ENCODE data around the gene PRPH. TPM values are rescaled to one million over a fixed set of nuclear protein-coding genes. Genes with fewer than 3 reads are reported as not detected.
"Not testable (repeated sequence)": the region's sequence is repeated elsewhere in the genome, so short reads cannot be mapped to it uniquely, and the experiment has no call there.

Gene PRPH
- total and polyA plus RNA-seq, 2 donors (not counting 1 experiment from before 2014, with no cell fraction given) = not detected

- Mint-ChIP-seq H3K9me3 (ENCODE audit: insufficient read depth) (no peaks in the 10 kb centered on the region), H3K4me3 (no peak overlapping the region), H3K27me3 (no peaks in the 10 kb centered on the region), H3K4me1 (peaks cover 1% of the 10 kb centered on the region), H3K27ac (no peak overlapping the region)
- ChIA-PET CTCF (interaction anchor here (0.7 kb wide), 1 partner anchor 221 kb away, joined by 3 read pairs; no protein-coding TSS in a partner anchor), POLR2A (interaction anchor here (0.6 kb wide), 1 partner anchor 271 kb away, joined by 3 read pairs; no protein-coding TSS in a partner anchor)
- Histone ChIP-seq H4K20me1 (ENCODE audit: control insufficient read depth, insufficient read depth, low read length, poor library complexity, severe bottlenecking) (no peaks in the 10 kb centered on the region), H3K4me1 (ENCODE audit: control insufficient read depth in 2 of 2, insufficient read depth in 2 of 2, low read length in 2 of 2) (no peaks in the 10 kb centered on the region), H3K9ac (ENCODE audit: low read length) (no peak overlapping the region), H3K9me3 (ENCODE audit: control extremely low read depth in 1 of 3, control insufficient read depth in 2 of 3, insufficient read depth in 1 of 3, low read length in 2 of 3) (no peaks in the 10 kb centered on the region), H3K27me3 (replicated peaks in 1 of 4; ENCODE audit: control extremely low read depth in 1 of 4, control insufficient read depth in 3 of 4, insufficient read depth in 4 of 4, low read length in 3 of 4) (no peaks in the 10 kb centered on the region), H3K27ac (ENCODE audit: low read length in 2 of 2) (no peak overlapping the region), H3K79me2 (ENCODE audit: control insufficient read depth, insufficient read depth, low read length) (no peaks in the 10 kb centered on the region), H3K4me3 (ENCODE audit: control extremely low read depth in 1 of 5, extremely low read depth in 1 of 5, insufficient read depth in 1 of 5, low read depth in 2 of 5, low read length in 4 of 5) (no peak overlapping the region), H3K36me3 (replicated peaks in 1 of 2; ENCODE audit: control extremely low read depth in 1 of 2, control insufficient read depth in 1 of 2, extremely low read depth in 1 of 2, insufficient read depth in 2 of 2, low read length in 1 of 2) (no peaks in the 10 kb centered on the region), H3K4me2 (replicated peaks; ENCODE audit: low read depth, low read length, poor library complexity, severe bottlenecking) (no peak overlapping the region), H2AFZ (ENCODE audit: insufficient read depth, low read depth, low read length, poor library complexity, severe bottlenecking) (no peak overlapping the region)
- TF ChIP-seq EZH2 (IDR thresholded peaks at IDR 0.05; ENCODE audit: borderline replicate concordance, insufficient read depth, low read depth, low read length, poor library complexity, severe bottlenecking) (no peak), CTCF (IDR thresholded peaks at IDR 0.05) (no peak)
- ATAC-seq (ENCODE audit: low read depth) (no peak), DNase-seq (no peak)
- 100% methylated on average over 4 of the region's 11 CpGs for WGBS (ENCODE audit: insufficient coverage)
- intact Hi-C loops (cut with micrococcal nuclease) = no loop called here
Observed at GRCh38 chr12:49255857-49256637, 38.9 kb upstream of the PRPH start.

- H3K4me2 ChIP-seq (replicated peaks; ENCODE audit: low read depth, low read length, poor library complexity, severe bottlenecking); H3K9me3 Mint-ChIP-seq (ENCODE audit: insufficient read depth); H3K4me1 ChIP-seq (ENCODE audit: control insufficient read depth in 2 of 2, insufficient read depth in 2 of 2, low read length in 2 of 2); H3K27ac Mint-ChIP-seq; H3K4me1 Mint-ChIP-seq; H3K27me3 Mint-ChIP-seq; H3K4me3 ChIP-seq (ENCODE audit: control extremely low read depth in 1 of 5, extremely low read depth in 1 of 5, insufficient read depth in 1 of 5, low read depth in 2 of 5, low read length in 4 of 5); H3K9ac ChIP-seq (ENCODE audit: low read length); H3K36me3 ChIP-seq (replicated peaks in 1 of 2; ENCODE audit: control extremely low read depth in 1 of 2, control insufficient read depth in 1 of 2, extremely low read depth in 1 of 2, insufficient read depth in 2 of 2, low read length in 1 of 2); H3K27ac ChIP-seq (ENCODE audit: low read length in 2 of 2); POLR2A ChIA-PET; DNase-seq; H3K27me3 ChIP-seq (replicated peaks in 1 of 4; ENCODE audit: control extremely low read depth in 1 of 4, control insufficient read depth in 3 of 4, insufficient read depth in 4 of 4, low read length in 3 of 4); ATAC-seq (ENCODE audit: low read depth); intact Hi-C loops (cut with micrococcal nuclease); H2AFZ ChIP-seq (ENCODE audit: insufficient read depth, low read depth, low read length, poor library complexity, severe bottlenecking); H3K79me2 ChIP-seq (ENCODE audit: control insufficient read depth, insufficient read depth, low read length); H4K20me1 ChIP-seq (ENCODE audit: control insufficient read depth, insufficient read depth, low read length, poor library complexity, severe bottlenecking); H3K4me3 Mint-ChIP-seq; H3K9me3 ChIP-seq (ENCODE audit: control extremely low read depth in 1 of 3, control insufficient read depth in 2 of 3, insufficient read depth in 1 of 3, low read length in 2 of 3): not testable (repeated sequence)
- 35% methylated on average over 7 of the region's 10 CpGs for WGBS (ENCODE audit: insufficient coverage)
- CTCF ChIA-PET = interaction anchor here (0.7 to 1.1 kb wide), 3 partner anchors 23 to 169 kb away, joined by 3 to 4 read pairs (median 3); no protein-coding TSS in a partner anchor
Observed at GRCh38 chr12:49257508-49258184, 37.3 kb upstream of the PRPH start.
